RWPE1 (cell line): ENCODE data around the gene RYR3.

Source experiments
- CTCF ChIA-PET: fragments of 350-600 bp; sonication (Branson Sonifier 250); formaldehyde crosslinking; extraction: SDS; loops from one replicate; lab custom pipeline; 2021; lab: Yijun Ruan, JAX
- POLR2A ChIA-PET: fragments of 400-600 bp; formaldehyde crosslinking; extraction: SDS; loops from one replicate; lab custom pipeline; 2020; ENCODE audit warnings: antibody characterized with exemption; ENCODE audit not compliant: low non-redundant PET; lab: Yijun Ruan, JAX
- DNase-seq: peaks from one replicate; pipeline ENCODE4 v3.0.0; 2012; ENCODE audit warnings: low spot score
- H3K27ac ChIP-seq: fragments of 450-650 bp; 2 replicates; pipeline ENCODE4 v1.5.1; 2017
- TF ChIP-seq, protein P1 (sequence below): fragments of 450-650 bp; conservative IDR thresholded peaks from 2 replicates; pipeline ENCODE4 v1.5.1; 2017; ENCODE audit warnings: low read depth, mild to moderate bottlenecking

The RYR3 gene

GRCh38 chr15:33492434-33493052 lies 181.8 kb downstream of the RYR3 start:
- ChIA-PET CTCF (interaction anchor here (0.7 kb wide), 1 partner anchor 408 kb away, joined by 3 read pairs; no protein-coding TSS in a partner anchor), POLR2A (no interaction called here)
- no peak for DNase-seq
- TF ChIP-seq, protein P1, sequence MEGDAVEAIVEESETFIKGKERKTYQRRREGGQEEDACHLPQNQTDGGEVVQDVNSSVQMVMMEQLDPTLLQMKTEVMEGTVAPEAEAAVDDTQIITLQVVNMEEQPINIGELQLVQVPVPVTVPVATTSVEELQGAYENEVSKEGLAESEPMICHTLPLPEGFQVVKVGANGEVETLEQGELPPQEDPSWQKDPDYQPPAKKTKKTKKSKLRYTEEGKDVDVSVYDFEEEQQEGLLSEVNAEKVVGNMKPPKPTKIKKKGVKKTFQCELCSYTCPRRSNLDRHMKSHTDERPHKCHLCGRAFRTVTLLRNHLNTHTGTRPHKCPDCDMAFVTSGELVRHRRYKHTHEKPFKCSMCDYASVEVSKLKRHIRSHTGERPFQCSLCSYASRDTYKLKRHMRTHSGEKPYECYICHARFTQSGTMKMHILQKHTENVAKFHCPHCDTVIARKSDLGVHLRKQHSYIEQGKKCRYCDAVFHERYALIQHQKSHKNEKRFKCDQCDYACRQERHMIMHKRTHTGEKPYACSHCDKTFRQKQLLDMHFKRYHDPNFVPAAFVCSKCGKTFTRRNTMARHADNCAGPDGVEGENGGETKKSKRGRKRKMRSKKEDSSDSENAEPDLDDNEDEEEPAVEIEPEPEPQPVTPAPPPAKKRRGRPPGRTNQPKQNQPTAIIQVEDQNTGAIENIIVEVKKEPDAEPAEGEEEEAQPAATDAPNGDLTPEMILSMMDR, result no peak
- no peak overlapping the region for H3K27ac ChIP-seq

DNA sequence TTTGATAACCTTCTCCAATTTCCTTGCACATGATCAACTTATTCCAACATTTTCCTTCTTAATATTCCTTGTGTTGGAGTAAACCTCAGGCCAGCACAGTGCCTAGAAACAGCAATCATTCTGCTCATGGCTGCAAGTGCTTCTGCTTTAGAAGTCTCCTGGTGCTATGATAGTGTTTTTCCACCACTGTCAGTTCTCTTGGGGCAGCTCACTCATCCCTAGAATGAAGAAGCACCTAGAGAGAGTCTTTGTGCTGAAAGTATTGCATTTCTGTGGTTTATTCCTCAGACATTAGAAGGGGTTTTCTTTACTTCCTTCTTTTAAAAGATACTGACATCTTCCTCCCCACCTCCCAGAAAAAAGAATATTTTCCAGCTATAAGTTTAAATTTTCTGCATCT lies 183.5 kb downstream of the RYR3 start:
- DNase-seq, result no peak
- H3K27ac ChIP-seq, result no peak overlapping the region
- ChIA-PET POLR2A (no interaction called here), CTCF (interaction anchor here (0.6 to 1.0 kb wide), 2 partner anchors 24 to 89 kb away, joined by 4 read pairs; no protein-coding TSS in a partner anchor)
- TF ChIP-seq, protein P1, result no peak

DNA sequence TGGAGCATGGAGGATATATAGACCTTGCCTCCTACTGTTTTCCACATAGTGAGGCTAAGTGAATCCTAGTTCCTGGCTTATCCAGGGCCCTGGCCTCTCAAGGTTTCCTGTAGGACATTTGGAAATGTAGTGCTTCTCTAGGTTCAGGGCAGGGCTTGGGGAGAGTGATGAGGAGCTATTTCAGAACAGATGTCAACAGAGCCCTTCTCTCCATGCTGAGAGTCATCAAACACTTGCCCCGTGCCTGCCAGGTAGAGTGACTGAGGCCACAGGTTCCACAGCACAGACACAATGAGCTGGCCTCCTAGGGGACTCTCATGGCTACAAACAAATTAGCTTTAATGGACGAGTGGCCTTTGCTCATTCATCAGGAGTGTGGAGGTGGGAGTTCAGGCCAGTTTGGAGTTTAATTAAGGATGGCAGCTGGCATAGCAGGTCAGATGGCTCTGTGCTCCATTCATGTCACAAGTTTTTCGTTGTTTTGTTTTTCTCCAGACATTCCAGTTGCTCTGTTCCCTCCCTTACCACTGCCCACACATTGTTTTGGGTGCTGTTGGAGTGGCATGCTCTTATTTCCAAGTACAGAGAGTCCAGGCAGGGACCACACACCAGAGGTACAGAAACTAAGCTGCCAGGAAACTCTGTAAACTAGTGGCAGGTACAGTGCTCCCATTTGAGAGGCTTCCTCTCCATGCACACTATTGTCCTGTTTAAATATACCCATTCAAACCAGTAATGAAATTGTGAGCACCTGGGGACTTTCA lies 189.8 kb downstream of the RYR3 start:
- H3K27ac ChIP-seq, result no peak overlapping the region
- ChIA-PET POLR2A (no interaction called here), CTCF (interaction anchor here (0.6 kb wide), 1 partner anchor 41 kb away, joined by 3 read pairs; no protein-coding TSS in a partner anchor)
- TF ChIP-seq, protein P1, result no peak
- DNase-seq, result no peak

DNA sequence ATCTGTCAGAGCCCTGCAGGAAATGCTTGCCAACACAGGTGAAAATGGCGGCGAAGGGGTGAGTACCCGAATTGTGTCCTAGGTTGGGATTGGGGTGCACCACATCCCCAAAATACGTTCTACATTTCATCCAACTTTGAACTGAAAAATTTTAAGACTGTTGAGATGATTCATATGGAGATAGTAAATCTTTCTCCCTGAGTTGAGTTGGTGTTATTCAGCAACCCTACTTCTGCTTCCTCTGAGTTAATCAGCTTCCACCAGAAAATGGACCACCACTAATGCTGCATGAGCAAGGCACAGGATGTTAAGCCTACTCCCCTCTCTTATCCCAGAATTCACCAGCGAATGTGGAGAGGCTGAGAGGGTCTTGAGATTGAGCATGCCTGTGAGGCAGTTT lies 192.9 kb downstream of the RYR3 start:
- ChIA-PET CTCF (no interaction called here), POLR2A (no interaction called here)
- TF ChIP-seq, protein P1, result no peak
- H3K27ac ChIP-seq, result no peak overlapping the region
- DNase-seq, result no peak

DNA sequence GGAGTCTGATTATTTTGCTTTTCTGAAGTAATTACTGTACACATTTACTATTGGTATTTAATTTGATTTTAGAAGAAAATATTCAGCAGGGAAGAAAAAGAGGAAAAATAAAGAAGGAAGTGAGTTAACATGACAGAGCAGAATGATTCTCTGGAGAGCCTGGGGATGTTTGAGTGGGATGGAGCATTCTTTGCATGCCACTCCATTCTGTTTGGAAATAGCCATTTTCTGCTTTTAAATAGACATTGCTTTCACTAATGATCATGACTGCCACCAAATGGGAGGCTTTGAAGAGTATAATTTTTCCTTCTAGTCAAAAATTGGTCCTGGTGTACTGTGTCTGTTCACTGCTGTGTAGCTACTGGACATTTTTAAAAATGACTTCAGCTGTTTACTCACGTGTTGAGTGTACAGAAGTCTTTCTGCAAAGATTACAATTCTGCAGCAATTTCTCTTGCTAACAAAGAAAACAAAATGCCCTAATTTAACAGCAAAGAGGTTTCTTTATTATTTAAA lies 196.1 kb downstream of the RYR3 start:
- H3K27ac ChIP-seq, result no peak overlapping the region
- ChIA-PET CTCF (no interaction called here), POLR2A (no interaction called here)
- no peak for DNase-seq
- TF ChIP-seq, protein P1, result no peak

DNA sequence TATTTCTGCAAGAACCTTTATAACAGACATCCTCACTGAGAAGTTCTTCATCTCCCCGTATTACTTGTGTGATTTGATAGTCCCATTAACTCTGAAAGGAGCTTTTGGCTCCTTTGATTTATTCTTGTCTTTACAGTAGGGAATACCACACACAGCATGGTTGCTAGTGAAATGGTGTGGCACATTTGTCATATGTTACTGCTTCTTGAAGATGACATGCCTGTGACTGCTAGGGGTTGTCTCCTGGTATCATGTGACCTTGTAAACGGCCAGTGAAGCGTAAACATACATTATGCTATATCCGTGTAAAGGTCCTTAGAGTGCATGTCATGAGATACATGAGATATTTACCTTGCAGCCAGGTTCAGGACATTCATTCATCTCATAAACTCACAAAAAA lies 197.9 kb downstream of the RYR3 start:
- no peak overlapping the region for H3K27ac ChIP-seq
- CTCF ChIA-PET, result no interaction called here
- DNase-seq, result no peak
- POLR2A ChIA-PET, result no interaction called here
- TF ChIP-seq, protein P1, result no peak
